Stimulated activated CD8-positive, alpha-beta memory T cell treated with anti-CD3 and anti-CD28 coated beads, Interleukin-7, amount 100 ng/mL, for 48 hours (primary cell): ENCODE measurements around the gene ANKDD1A.

Source experiments
- DNase-seq, 2 donors: peaks; one replicate each; pipeline ENCODE4 v3.0.0-alpha.2; 2020; ENCODE audit warnings: low read depth in 1 of 2; ENCODE audit errors: extremely low read depth in 1 of 2

ANKDD1A gene

DNA sequence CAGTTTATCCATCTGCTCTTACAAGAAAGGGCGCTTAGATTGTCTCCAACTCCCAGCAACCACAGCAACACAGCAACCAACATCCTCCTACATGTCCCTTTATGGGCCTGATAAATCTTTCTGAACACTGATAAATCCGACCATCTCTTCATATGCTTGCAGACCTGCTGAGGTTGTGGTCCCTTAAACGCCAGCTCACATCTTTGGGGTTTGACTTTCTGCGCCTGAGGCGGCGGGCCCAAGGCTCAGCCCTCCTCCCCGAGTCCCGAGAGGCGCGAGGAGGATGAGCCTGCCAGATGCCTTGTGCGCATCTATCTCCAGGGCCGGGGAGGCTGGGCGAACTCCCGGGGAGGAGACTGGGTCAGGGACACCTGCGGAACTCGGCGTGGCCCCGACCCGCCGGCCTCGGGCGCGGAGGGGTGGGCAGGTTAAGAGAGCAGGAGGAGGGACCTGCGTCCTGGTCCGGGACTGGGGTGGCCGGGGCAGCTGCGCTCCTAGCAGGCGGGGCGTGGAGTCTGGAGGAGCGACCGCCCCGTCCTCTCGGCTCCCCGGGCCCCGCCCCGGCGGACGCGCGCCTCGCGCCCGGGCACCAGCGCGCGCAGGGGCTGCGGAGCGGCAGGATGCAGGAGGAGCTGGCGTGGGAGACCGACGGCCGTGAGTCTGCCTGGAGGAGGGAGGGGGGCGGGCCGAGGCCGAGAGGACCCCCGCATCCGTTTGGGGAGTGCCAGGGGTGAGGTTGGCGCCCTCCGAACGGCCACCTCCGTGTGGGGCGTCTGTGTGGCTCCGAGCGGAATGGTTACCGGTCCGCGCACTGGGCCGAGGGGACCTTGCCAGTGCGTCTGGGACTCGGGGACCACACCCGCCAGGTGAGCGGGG, at the start of gene ANKDD1A:
Gene ANKDD1A, plus strand, starts transcription at position 592 of the 876 bp plus-strand sequence. Its CDS starts 29 bp downstream, at position 621.
- DNase-seq, result no peak

DNA sequence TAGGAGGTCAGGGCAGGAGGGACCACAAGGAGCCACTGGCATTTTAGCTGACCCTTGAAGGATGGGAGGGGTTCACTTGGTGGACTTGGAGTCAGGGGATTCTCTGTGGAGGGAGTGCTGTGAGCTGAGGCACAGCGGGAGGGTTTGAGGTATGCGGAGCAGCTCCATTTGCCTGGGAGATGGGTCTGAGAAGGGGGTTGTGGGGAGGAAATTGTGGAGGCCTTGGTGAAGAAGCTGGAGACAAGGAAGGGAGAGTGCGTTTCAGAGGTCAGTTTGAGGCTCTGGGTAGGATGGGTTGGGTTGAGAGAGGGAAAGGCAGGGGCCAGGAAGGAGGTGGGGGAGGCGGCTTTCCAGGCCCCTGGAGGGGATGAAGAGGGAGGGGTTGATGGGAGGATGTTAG, 49.7 kb upstream of the ANKDD1A start:
- DNase-seq, result no peak

DNA sequence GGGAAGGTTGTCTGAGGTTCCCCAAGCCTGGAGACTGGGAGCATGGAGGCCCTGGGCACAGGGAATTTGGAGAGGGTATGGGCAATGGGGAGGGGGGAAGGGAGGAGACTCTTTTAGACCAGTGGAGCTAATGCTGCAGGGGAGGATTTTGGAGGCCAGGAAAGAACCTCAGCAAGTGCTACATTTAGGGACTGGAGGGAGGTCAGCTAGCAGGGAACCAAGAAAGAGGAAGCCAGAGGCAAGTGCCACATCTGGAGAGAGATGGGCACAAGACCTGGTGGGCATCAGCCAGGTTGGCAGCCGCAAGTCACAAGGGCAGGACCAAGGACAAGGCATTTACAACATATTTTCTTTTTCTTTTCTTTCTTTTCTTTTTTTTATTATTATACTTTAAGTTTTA, 49.3 kb upstream of the ANKDD1A start:
- DNase-seq, result no peak

DNA sequence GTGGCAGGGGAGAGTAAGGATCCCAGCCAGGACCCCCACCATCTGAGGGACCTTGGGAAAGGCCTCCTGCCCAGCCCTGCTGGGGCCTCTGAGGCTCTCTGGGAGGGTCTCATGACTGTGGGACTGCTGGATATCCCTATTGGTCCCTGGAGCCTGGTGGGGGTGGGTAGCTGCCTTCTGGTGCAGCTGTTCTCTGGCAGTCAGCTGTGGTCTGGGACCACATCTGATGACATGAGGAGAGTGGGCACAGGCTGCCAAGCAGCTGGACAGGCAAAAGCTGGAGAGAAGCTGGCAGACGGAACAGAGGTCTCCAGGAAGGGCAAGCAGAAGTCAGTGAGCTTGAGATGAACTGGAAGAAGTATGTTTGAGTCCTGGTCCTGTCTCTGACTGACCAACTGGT, 47.6 kb upstream of the ANKDD1A start:
- DNase-seq, result no peak

DNA sequence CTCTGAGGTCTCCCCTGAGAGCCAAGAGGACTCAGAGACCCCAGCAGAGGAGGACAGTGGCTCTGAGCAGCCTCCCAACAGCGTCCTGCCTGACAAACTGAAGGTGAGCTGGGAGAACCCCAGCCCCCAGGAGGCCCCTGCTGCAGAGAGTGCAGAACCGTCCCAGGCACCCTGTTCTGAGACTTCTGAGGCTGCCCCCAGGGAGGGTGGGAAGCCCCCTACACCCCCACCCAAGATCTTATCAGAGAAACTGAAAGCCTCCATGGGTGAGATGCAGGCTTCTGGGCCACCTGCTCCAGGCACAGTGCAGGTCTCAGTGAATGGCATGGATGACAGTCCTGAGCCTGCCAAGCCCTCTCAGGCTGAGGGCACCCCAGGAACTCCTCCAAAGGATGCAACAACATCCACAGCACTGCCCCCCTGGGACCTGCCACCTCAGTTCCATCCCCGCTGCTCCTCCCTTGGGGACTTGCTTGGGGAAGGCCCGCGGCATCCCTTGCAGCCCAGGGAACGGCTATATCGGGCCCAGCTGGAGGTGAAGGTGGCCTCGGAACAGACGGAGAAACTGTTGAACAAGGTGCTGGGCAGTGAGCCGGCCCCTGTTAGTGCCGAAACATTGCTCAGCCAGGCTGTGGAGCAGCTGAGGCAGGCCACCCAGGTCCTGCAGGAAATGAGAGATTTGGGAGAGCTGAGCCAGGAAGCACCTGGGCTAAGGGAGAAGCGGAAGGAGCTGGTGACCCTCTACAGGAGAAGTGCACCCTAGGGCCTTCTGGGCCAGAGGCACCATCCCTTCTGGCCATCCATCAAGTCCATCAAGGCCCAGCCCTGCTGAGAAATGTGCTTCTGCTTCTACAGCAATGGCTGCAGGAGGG, 46.3 kb upstream of the ANKDD1A start:
- DNase-seq, result no peak

DNA sequence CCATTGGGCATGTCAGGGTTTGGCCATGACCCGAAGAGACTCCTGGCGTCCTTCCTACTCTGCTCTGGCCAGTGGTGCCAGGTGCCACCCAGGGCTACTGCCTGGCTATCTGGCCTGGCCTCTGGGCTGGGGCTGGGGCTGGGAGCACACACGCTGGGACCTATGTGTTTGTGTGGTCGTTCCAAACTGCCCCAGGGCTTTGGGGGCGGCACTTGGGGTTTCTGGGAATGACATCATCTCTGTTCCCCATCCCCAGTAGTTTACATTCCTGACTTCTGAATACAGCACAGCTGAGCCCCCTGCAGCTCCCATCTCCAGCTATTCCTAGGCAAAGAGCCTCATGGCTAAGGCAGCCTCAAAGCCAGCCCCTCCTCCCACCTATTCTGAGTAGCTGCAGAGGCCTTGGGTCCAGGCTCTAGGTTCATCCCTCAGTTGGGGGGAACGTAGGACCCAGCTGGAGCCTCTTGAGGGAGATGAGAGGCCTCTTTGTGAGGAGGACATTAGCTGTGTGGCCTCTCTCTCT, 45.6 kb upstream of the ANKDD1A start:
- no peak for DNase-seq

DNA sequence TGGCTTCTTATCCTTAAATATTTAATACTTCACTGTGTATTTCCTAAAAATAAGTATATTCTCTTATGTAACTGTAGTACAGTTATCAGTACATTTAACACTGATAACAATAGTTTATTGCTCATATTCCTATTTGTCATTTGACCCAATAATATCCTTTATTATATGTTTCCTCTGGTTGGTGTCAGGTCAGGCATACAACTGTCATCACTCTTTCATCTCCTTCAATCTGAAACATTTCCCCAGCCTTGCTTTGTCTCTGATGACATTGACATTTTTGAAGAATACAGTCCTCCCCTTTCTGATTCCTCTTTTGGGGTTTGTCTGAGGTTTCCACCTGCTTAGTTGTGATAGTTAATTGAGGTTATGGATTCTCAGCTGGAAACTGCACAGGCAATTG, 42.2 kb upstream of the ANKDD1A start:
- DNase-seq, result no peak

DNA sequence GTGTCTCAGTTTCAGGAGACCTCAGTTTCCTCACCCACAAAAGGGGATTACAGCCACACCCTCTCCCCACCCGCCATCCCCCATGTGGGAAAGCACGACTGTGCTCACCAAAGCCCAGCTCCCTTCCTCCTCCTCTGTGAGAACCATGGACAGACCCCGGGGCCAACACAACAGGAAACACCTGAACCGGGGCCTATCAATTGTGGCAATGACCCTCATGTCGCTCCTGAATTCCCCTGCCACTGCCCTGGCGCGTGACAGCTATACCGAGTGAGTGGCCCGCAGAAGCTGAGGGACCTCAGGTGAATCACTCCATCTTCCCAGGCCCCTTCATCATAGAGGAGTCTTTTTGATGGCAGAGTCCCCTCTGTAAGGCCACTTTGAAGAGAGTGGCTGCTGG, 41.3 kb upstream of the ANKDD1A start:
- DNase-seq, result no peak

DNA sequence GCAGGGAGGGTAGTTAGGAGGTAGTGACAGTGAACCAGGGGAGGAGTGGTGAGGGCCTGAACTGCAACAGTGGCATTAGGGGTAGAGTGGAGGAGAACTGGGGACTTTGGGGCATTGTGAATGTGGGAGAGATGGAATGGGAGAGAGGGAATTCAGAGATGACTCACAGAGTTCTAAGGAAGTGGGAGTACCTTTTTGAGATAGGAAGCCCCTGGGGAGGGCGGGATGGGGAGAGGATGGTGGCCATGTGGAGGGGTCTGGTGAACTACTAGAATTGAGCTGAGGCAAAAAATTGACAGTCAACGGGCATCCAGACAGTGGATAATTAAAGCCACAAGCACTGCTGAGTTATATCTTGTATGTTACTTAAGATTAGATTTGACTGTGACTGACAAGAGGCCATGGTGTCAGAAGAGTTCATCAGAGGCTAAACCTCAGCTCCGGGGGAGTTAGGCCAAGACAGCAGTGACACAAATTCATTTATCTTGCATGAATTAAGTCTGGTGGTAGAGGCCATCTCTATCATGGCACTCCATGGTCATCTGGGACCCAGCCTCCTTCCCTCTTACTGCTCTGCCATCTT, 36.0 kb upstream of the ANKDD1A start:
- DNase-seq, result no peak

DNA sequence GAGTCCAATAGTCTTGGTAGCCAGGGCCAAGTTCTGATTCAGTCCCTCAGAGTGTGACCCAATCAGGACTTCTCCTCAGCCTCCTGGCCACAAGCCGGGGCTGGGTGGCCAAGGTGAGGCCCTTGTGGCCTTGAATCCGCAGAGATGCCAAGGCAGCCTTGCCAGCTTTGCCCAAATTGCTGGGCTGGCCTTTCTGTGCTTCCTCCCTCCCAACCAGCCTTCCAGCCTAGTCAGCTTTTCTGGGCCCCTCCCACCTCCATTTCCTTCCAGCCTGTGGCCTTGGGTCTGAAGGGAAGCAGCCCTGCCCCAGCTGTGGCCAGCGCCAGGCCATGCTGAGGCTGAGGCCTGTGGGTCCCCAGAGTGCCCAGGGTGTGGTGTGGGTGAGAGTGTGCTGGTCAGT, 34.3 kb upstream of the ANKDD1A start:
- DNase-seq, result no peak

DNA sequence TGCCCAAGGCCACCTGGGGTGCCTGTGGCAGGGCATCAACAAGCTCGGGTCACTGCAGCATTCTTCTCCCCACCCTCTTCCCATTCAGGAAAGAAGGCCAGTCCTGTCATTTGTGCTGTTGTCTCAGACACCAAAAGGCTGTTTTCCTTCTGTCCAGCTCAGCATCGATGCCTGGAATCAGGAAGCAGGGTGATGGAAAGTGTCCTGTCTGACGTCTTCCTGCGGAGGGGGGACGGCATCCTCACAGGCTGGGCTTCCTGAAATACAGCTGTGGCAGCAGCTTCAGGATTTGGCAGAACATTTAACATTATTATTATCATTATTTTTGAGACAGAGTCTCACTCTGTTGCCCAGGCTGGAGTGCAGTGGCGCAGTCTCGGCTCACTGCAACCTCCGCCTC, 33.0 kb upstream of the ANKDD1A start:
- DNase-seq, result no peak

DNA sequence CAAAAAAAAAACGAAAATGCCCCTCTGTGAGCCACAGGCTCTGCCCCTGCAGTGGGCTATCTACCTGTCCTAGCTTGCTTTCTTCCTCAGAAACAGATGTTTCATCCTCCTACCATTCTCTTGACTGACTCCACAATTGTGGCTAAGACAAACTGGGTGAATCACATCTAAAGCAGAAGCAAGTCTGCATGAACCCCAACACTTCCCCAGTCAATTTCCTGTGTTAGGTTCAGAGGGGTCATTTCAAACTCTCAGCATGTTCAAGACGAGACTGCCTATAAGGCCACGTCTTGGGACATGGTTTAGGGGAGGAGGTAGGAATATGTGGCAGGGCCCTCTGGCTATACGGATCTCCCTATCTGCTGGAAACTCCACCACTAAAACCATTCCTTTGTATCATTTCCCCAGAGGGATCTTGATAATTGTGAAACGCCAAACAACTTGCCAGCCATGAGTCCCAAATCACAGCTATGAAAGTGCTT, 28.6 kb upstream of the ANKDD1A start:
- DNase-seq, result no peak

DNA sequence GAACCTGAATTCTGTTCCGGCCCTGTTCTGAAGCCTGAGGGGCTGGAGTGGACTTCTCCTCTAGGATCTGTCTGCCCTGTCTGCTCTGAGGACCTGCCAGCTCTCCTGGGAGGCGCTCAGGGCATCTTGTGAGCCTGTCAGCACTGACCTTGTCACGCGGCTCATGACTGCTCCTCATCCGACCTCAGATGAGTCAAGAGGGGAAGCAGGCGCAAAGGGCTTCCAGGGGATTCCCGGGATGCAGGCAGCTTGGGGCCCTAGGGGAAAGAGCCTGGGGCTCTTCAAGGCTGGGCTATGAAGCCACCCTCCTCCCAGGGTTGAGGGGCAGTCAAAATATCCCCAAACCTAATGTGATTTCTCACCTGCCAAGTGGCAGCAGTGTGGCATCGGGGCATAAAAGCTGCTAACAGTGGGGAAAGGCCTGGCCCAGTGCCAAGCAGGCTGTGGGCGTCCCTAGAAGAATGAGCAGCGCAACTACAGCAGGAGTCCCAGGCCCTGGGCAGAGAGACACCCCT, 27.6 kb upstream of the ANKDD1A start:
- peak in 1 of 2 donors; percentile 73 for DNase-seq

DNA sequence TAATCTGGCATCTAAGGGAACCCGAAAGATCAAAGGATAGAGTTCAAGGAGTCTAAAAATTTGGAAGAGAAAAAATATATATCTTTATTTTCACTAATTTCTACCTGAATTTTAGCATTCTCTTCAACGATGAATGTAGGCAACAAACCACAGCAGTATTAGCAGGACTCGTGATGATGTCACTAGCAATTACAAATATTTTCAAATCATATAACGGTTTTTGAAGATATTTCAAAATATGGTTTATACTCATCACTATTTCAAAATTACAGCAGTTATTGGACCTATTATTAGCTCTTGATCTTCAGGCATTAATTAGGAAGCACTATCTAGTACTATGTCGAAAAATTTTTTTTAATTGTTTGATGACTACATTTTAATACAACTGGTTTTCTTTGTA, 27.0 kb upstream of the ANKDD1A start:
- no peak for DNase-seq

DNA sequence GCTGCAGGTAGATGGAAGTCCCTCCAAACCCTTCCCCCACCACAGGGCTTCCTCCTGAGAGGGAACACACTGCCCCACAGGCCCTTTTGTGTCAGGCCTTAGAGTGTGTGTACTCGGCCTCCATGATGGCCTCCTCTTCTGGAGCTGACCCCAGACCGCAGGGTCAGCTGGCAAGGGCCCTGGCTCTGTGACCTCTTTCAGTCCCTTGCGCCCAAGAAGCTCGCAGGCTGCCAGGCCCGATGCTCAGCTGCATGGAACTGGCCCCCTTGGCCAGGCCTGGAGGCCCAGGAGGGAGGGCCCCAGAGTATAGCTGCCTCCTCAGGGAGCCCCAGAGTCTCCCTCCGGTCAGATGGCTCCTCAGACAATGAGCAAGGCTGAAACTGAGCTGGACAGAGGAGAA, 23.4 kb upstream of the ANKDD1A start:
- no peak for DNase-seq

DNA sequence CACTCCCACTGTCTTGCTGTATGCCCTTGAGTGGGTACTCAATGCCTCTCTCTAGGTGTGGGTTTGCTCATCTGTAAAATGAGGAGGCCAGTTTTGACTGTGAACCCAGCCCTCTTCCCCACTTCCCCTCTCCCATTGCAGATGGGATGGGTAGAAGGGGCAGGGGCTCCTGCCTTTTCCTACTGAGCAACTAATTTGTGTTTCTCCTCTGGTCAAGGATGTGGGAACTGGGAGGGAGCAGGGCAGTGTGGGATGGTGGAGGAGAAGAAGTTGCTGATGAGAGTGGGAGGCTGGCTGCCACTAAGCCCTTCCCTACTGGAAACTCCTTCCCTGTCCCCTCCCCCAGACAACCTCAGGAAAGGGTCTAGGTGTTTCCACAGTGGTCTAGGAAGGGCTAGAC, 20.1 kb upstream of the ANKDD1A start:
- no peak for DNase-seq

DNA sequence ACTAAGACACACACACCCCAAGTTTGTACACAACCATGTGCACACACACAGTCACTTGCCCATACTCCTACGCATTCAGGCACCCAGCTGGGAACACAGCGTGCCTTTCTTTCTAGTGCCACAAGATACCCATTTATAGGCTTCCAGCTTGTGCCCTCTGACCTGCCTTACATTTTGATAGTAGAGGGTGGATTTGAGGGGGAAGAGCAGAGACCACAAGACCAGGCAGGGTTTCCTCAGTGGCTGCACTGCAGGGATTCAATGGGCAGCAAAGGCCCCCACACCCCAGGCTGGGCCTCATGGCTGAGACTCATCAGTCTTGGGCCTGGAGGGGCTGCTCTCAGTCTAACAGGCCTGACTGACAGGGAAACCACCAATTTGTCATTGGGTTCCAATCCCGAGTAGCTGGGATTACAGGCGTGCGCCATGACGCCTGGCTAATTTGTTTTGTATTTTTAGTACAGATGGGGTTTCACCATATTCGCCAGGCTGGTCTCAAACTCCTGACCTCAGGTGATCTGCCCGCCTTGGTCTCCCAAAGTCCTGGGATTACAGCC, 18.8 kb upstream of the ANKDD1A start:
- DNase-seq, result no peak

DNA sequence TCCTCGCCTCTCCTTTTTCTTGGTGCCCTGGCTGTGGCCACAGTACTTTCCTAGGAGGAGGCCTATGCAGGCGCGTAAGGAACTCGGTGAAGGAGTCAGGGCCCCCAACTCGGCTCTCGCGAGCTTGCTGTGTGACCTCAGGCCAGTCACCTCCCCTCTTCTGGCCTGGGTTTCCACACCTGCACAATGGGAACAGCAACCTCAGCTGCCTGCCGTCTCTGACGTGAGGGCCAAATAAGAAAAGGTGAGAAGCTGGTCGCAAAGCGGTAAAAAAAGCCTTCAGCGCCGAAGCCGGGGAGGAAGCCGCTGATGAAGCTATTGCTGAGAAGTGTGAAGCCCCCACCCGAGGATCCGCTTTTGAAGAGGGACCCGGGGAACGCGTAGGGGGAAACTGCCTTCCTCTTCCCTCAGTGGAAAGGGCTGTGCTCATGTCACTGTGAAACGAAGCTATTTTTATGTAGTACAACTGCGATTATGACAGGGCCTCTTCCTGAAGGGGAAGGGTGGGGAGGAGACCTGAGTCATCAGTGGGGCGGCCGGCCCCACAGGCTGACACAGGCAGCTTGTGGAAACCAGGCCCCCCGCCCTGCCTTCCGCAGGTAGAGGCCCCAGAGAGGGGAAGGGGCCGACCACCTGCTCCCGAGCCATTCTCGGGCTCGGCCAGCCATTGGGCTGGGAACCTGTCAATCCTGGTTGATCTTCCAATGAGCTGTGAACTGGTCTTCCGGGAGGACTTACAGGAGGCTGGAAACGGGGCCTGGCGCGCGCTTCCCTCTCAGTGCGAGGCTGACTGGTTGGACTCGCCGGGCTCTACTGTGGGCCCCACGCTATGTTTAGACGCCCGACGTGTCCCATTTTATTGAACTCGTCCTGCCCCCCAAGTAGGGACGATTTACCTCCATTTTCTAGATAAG, 18.0 kb upstream of the ANKDD1A start:
- peak; percentile 96 to 98 for DNase-seq

DNA sequence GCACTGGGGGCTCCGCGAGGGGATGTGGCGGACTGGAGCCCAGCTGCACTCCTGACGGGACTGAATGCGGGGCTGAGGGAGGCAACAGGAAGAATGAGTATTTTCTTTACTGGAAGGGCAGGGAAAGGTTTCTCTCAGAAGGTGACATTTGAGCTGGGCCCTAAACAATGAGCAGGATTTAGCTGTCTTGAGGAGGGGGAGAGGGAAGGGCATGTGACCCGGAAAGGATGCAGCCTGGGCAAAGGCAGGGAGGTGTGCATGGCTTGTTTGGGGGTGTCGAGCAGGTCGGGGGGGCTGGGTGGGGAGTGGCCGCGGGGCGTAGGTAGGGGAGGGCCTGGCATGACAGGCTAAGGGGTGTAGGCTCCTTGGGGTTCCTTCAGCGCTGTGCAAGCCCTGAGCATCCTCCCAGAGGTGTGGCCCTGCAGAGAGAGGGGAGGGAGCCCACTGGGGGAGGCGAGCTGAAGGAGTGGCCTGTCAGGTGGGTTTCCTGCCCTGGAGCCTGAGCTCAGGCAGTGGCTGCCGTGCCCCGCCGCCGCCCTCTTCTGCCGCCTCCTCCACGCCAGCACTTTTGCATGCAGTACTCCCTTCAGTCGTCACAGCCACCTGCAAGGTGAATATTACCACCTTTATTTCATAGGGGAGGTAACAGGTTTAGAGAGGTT, 17.2 kb upstream of the ANKDD1A start:
- DNase-seq, result peak in 1 of 2 donors; percentile 81
